NB4 (cell line): Measurements from ENCODE around the gene GPR84.

ENCODE experiments used
- MYC ChIP-seq: IDR thresholded peaks from 2 replicates; pipeline ENCODE4 v1.6.1; 2011; ENCODE audit warnings: low read depth, low read length
- POLR2A ChIP-seq: IDR thresholded peaks from 2 replicates; pipeline ENCODE4 v1.6.1; 2011; ENCODE audit warnings: mild to moderate bottlenecking; ENCODE audit not compliant: insufficient read length; ENCODE audit errors: extremely low read depth
- TF ChIP-seq, protein P1 (sequence below): IDR thresholded peaks from 2 replicates; pipeline ENCODE4 v1.6.1; 2011; ENCODE audit warnings: low read depth, low read length
- TF ChIP-seq, protein P2 (sequence below): IDR thresholded peaks from one replicate; pipeline ENCODE4 v1.5.1; 2012; ENCODE audit warnings: low read depth, low read length

DNA sequence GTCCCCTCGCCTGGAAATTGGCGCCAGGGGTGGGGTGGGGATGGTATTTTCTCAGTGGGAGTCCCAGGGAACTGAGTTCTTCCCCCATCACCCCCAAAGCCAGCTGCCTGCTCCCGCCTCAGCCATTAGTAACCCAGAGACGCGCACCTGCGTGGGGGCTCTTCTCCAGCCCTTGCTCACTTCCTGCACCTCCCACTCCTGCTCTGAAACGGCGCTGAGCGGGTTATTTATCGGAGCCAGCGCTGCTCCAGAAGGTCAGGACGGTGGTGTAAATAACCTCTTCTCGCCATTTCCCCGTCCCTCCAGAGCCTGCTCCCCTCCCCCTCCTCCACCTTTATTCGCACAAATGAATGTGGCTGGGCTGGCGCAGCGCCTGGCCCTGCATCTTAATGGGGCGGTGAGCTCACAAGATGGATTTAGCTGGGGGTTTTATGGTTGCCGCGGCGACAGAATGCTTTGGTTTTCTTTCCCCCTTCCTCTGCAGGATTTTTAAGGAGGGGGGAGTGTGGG, 12.2 kb downstream of the GPR84 start:
- TF ChIP-seq, protein P1, sequence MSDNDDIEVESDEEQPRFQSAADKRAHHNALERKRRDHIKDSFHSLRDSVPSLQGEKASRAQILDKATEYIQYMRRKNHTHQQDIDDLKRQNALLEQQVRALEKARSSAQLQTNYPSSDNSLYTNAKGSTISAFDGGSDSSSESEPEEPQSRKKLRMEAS, result no peak
- TF ChIP-seq, protein P2, sequence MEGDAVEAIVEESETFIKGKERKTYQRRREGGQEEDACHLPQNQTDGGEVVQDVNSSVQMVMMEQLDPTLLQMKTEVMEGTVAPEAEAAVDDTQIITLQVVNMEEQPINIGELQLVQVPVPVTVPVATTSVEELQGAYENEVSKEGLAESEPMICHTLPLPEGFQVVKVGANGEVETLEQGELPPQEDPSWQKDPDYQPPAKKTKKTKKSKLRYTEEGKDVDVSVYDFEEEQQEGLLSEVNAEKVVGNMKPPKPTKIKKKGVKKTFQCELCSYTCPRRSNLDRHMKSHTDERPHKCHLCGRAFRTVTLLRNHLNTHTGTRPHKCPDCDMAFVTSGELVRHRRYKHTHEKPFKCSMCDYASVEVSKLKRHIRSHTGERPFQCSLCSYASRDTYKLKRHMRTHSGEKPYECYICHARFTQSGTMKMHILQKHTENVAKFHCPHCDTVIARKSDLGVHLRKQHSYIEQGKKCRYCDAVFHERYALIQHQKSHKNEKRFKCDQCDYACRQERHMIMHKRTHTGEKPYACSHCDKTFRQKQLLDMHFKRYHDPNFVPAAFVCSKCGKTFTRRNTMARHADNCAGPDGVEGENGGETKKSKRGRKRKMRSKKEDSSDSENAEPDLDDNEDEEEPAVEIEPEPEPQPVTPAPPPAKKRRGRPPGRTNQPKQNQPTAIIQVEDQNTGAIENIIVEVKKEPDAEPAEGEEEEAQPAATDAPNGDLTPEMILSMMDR, result no peak
- TF ChIP-seq POLR2A (no peak), MYC (no peak)
